Omental fat pad (tissue), 4 donors: ENCODE results near the gene DHRS7B. TPM values are rescaled to one million over a fixed set of nuclear protein-coding genes. Genes with fewer than 3 reads are reported as not detected.

Experiments
- ATAC-seq: fragments of 150-250 bp; one replicate; pipeline ENCODE4 v1.9.1; 2016; ENCODE audit warnings: mild to moderate bottlenecking, moderate library complexity; ENCODE audit not compliant: low FRiP score
- DNase-seq: peaks from one replicate; pipeline ENCODE4 v3.0.0-alpha.2; 2019; ENCODE audit warnings: low spot score
- total RNA-seq, 4 donors: library from RNA; depleted of rRNA; stranded (reverse); fragments of >200 nt; gene quantifications; one replicate each; pipeline ENCODE4 v1.1.0, GENCODE V29; 2016
- TF ChIP-seq, protein P1 (sequence below), 3 donors: fragments of 450-650 bp; IDR thresholded peaks; one replicate each; pipeline ENCODE4 v1.5.1; 2016 to 2017; ENCODE audit warnings: antibody characterized with exemption in 3 of 3, mild to moderate bottlenecking in 3 of 3, moderate library complexity in 2 of 3

The DHRS7B gene
- total RNA-seq, 4 donors from 2014 or later: 33.6 to 55.6 (median 46.5) TPM

DNA sequence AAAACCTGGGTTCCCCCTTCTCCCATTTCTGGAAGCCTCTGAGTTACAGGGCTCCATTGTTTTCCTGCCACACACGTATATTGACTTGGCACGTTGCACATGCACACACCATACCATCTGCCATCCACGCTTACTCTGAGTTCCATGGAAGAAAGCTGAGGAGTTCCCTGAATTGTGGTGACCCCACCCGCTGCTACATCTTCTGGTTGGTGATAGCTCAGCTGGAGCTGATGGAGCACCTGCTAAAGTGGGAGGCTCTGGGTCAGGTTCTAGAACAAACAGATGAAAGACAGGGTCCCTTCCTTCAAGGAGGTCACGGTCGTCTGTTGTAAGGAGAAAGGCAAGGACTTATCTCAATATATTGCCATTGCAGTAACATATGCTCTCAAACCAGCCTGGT lies 46.1 kb downstream of the DHRS7B start:
- ATAC-seq: no peak
- DNase-seq: no peak
- TF ChIP-seq, protein P1, sequence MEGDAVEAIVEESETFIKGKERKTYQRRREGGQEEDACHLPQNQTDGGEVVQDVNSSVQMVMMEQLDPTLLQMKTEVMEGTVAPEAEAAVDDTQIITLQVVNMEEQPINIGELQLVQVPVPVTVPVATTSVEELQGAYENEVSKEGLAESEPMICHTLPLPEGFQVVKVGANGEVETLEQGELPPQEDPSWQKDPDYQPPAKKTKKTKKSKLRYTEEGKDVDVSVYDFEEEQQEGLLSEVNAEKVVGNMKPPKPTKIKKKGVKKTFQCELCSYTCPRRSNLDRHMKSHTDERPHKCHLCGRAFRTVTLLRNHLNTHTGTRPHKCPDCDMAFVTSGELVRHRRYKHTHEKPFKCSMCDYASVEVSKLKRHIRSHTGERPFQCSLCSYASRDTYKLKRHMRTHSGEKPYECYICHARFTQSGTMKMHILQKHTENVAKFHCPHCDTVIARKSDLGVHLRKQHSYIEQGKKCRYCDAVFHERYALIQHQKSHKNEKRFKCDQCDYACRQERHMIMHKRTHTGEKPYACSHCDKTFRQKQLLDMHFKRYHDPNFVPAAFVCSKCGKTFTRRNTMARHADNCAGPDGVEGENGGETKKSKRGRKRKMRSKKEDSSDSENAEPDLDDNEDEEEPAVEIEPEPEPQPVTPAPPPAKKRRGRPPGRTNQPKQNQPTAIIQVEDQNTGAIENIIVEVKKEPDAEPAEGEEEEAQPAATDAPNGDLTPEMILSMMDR (IDR thresholded peaks at IDR 0.05): no peak

DNA sequence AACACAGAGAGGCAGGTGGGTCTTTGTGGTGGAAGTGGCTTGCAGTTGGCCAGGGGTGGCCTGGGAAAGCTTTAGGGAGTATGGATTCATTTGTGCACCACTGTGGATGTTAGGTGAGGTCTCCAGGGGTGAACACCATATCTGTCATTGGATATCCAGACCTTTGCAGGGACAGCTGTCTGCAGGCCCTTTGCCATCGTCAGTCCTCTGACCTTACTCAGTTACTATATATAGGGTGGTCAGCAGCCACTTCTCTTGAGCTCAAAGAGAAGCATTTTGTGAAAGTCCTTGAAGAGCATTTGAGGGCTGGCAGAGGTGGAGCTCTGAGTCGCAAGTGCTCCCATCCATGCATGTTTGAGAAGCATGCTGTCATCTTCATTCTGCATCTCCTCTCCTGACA lies 46.8 kb downstream of the DHRS7B start:
- ATAC-seq (no peak), DNase-seq (no peak)
- TF ChIP-seq, protein P1 (IDR thresholded peaks at IDR 0.05): no peak

GRCh38 chr17:21174186-21174585 lies 47.4 kb downstream of the DHRS7B start:
- TF ChIP-seq, protein P1 (IDR thresholded peaks at IDR 0.05): no peak
- no peak for DNase-seq
- no peak for ATAC-seq

DNA sequence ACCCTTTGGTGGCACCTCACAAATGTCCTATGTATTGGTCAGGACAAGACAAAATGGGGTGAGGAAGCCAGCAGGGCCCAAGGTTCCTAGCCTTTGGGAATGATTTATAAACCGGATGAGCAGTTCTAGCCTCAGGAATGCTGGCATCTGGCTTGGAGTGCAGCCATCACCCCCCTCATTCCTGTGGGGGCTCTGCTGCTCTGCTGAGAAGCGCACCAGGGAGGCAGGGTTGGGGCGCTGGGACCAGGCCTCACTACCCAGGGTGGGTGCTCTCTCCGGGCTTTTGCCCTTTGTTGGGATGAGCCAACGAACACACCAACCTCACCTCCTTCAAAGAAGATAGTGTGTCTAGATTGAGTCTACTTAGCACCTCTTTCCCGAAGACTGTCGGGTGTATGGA lies 47.9 kb downstream of the DHRS7B start:
- TF ChIP-seq, protein P1 (IDR thresholded peaks at IDR 0.05): no peak
- DNase-seq (no peak), ATAC-seq (no peak)

DNA sequence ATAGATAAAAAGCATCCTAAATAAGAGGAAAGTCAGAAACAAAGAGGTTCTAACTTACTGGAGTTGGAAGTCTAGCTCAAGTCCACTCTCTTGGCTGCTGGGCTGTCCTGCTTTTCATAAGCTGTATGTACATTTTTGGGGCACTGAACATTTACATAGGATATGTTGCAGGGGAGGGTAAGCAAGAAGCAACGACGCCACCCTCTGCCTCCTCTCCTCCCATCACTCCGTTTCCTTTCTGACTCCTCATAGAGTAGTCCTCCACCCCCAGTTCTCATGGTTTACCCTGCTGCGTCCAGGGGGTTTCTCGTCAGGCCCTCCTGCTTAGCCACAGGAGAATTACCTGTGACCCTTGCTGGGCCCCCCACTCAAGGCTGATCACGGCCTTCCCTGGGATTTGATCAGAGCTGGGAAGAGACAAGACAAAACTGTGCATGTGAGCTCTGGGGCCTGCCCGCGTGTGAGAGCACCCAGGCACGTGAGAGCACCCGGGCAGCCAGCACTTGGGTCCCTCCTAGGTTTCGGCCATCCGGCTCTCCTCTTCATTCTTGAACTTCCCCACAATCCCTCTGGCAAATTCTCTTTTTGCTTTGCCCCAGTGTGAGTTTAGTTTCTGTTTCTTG lies 50.1 kb downstream of the DHRS7B start:
- DNase-seq (no peak), ATAC-seq (no peak)
- TF ChIP-seq, protein P1 (IDR thresholded peaks at IDR 0.05): no peak

DNA sequence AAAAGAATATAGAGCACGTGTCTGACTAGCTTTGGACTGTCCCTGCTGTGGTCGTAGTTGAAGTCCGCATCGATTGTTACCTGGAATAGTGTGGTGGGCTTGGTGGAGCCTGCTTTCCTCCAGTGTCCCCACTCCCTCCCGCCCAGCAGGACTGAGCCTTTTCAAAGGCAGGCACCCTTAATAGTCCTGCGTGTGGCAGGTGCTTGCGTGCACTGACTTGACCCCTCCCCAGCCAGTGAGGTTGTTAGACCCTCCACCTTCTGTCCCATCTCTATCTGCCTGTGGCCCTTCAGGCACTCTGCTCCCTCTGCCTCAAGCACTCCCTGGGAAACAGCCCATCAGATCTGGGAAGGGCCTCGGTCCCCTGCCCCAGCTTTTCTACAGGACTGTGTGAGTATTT lies 50.6 kb downstream of the DHRS7B start:
- ATAC-seq (no peak), DNase-seq (no peak)
- TF ChIP-seq, protein P1 (IDR thresholded peaks at IDR 0.05): no peak

GRCh38 chr17:21177854-21178600 lies 51.3 kb downstream of the DHRS7B start:
- TF ChIP-seq, protein P1 (IDR thresholded peaks at IDR 0.05): no peak
- no peak for DNase-seq
- no peak for ATAC-seq
